ENCODE measurements around the gene RBFOX2. TPM values are rescaled to one million over a fixed set of nuclear protein-coding genes. Genes with fewer than 3 reads are reported as not detected.

The RBFOX2 gene
- total RNA-seq, 5 donors from 2014 or later (not counting 1 experiment from before 2014, with no cell fraction given): 0.73 to 1.5 (median 1.4) TPM

- WGBS (ENCODE audit: insufficient coverage): 92% methylated on average over 11 of the region's 12 CpGs
- ATAC-seq (replicated peaks in 1 of 4): no peak
- Mint-ChIP-seq H3K4me1 (no peaks in the 10 kb centered on the region), H3K36me3 (no peaks in the 10 kb centered on the region), H3K27me3 (peaks cover under 1 to 4% of the 10 kb centered on the region in 2 donors), H3K9me3 (no peaks in the 10 kb centered on the region), H3K4me3 (no peak overlapping the region), H3K27ac (peak overlapping the region in 1 of 2 donors; percentile 5)
- ChIA-PET POLR2A (no interaction called here), CTCF (no interaction called here)
- Histone ChIP-seq H3K9me3 (no peaks in the 10 kb centered on the region), H3K36me3 (ENCODE audit: control insufficient read depth in 2 of 2, extremely low read depth in 1 of 2, insufficient read depth in 1 of 2, low read length in 1 of 2) (no peaks in the 10 kb centered on the region), H3K4me1 (ENCODE audit: control insufficient read depth in 1 of 2, extremely low read depth in 1 of 2, insufficient read depth in 2 of 2, low read length in 2 of 2) (no peaks in the 10 kb centered on the region), H3K4me3 (ENCODE audit: control insufficient read depth in 1 of 2, extremely low read depth in 1 of 2, low read length in 1 of 2) (no peak overlapping the region), H3K27ac (ENCODE audit: low read length) (no peak overlapping the region), H3K27me3 (replicated peaks in 1 of 2; ENCODE audit: control insufficient read depth in 2 of 2, extremely low read depth in 1 of 2, insufficient read depth in 2 of 2, low read length in 1 of 2) (peaks cover 0 to 16% of the 10 kb centered on the region in 2 experiments)
- no peak for DNase-seq
Measured at GRCh38 chr22:35736701-35737100, 291.9 kb downstream of the RBFOX2 start.

GRCh38 chr22:35736166-35736565 lies 292.5 kb downstream of the RBFOX2 start:
- Histone ChIP-seq H3K4me3 (ENCODE audit: control insufficient read depth in 1 of 2, extremely low read depth in 1 of 2, low read length in 1 of 2) (no peak overlapping the region), H3K27me3 (replicated peaks in 1 of 2; ENCODE audit: control insufficient read depth in 2 of 2, extremely low read depth in 1 of 2, insufficient read depth in 2 of 2, low read length in 1 of 2) (peaks cover 0 to 19% of the 10 kb centered on the region in 2 experiments), H3K27ac (ENCODE audit: low read length) (no peak overlapping the region), H3K9me3 (no peaks in the 10 kb centered on the region), H3K4me1 (ENCODE audit: control insufficient read depth in 1 of 2, extremely low read depth in 1 of 2, insufficient read depth in 2 of 2, low read length in 2 of 2) (no peaks in the 10 kb centered on the region), H3K36me3 (ENCODE audit: control insufficient read depth in 2 of 2, extremely low read depth in 1 of 2, insufficient read depth in 1 of 2, low read length in 1 of 2) (no peaks in the 10 kb centered on the region)
- Mint-ChIP-seq H3K4me1 (no peaks in the 10 kb centered on the region), H3K9me3 (no peaks in the 10 kb centered on the region), H3K36me3 (no peaks in the 10 kb centered on the region), H3K4me3 (no peak overlapping the region), H3K27me3 (peaks cover 4 to 8% of the 10 kb centered on the region in 2 donors), H3K27ac (no peak overlapping the region)
- no CpG with 5 or more reads among the region's 5 CpGs for WGBS (ENCODE audit: insufficient coverage)
- POLR2A ChIA-PET: no interaction called here
- CTCF ChIA-PET: no interaction called here
- DNase-seq (no peak), ATAC-seq (replicated peaks in 1 of 4) (no peak)

- no peaks in the 10 kb centered on the region for H3K4me1 Mint-ChIP-seq
- ATAC-seq (replicated peaks in 1 of 4) (no peak), DNase-seq (no peak)
- H3K27me3 ChIP-seq (replicated peaks in 1 of 2; ENCODE audit: control insufficient read depth in 2 of 2, extremely low read depth in 1 of 2, insufficient read depth in 2 of 2, low read length in 1 of 2): peaks cover 0 to 19% of the 10 kb centered on the region in 2 experiments
- H3K9me3 Mint-ChIP-seq: no peaks in the 10 kb centered on the region
- CTCF ChIA-PET: no interaction called here
- H3K36me3 ChIP-seq (ENCODE audit: control insufficient read depth in 2 of 2, extremely low read depth in 1 of 2, insufficient read depth in 1 of 2, low read length in 1 of 2): no peaks in the 10 kb centered on the region
- H3K27ac ChIP-seq (ENCODE audit: low read length): no peak overlapping the region
- H3K4me1 ChIP-seq (ENCODE audit: control insufficient read depth in 1 of 2, extremely low read depth in 1 of 2, insufficient read depth in 2 of 2, low read length in 2 of 2): no peaks in the 10 kb centered on the region
- H3K36me3 Mint-ChIP-seq: no peaks in the 10 kb centered on the region
- no peak overlapping the region for H3K4me3 Mint-ChIP-seq
- POLR2A ChIA-PET: no interaction called here
- H3K9me3 ChIP-seq: no peaks in the 10 kb centered on the region
- WGBS (ENCODE audit: insufficient coverage): 67% methylated on average over 1 of the region's 1 CpG
- peaks cover 4 to 11% of the 10 kb centered on the region in 2 donors for H3K27me3 Mint-ChIP-seq
- H3K27ac Mint-ChIP-seq: no peak overlapping the region
- H3K4me3 ChIP-seq (ENCODE audit: control insufficient read depth in 1 of 2, extremely low read depth in 1 of 2, low read length in 1 of 2): no peak overlapping the region
Measured at GRCh38 chr22:35735542-35735941, 293.1 kb downstream of the RBFOX2 start.

GRCh38 chr22:35734517-35734827 lies 294.2 kb downstream of the RBFOX2 start:
- H3K27me3 Mint-ChIP-seq: peaks cover 4 to 11% of the 10 kb centered on the region in 2 donors
- H3K4me3 ChIP-seq (ENCODE audit: control insufficient read depth in 1 of 2, extremely low read depth in 1 of 2, low read length in 1 of 2): no peak overlapping the region
- ChIA-PET CTCF (no interaction called here), POLR2A (no interaction called here)
- no peaks in the 10 kb centered on the region for H3K4me1 Mint-ChIP-seq
- no peak overlapping the region for H3K4me3 Mint-ChIP-seq
- ATAC-seq (replicated peaks in 1 of 4) (no peak), DNase-seq (no peak)
- H3K27ac ChIP-seq (ENCODE audit: low read length): no peak overlapping the region
- no peaks in the 10 kb centered on the region for H3K4me1 ChIP-seq (ENCODE audit: control insufficient read depth in 1 of 2, extremely low read depth in 1 of 2, insufficient read depth in 2 of 2, low read length in 2 of 2)
- no peaks in the 10 kb centered on the region for H3K9me3 ChIP-seq
- peaks cover 0 to 19% of the 10 kb centered on the region in 2 experiments for H3K27me3 ChIP-seq (replicated peaks in 1 of 2; ENCODE audit: control insufficient read depth in 2 of 2, extremely low read depth in 1 of 2, insufficient read depth in 2 of 2, low read length in 1 of 2)
- no peak overlapping the region for H3K27ac Mint-ChIP-seq
- no peaks in the 10 kb centered on the region for H3K36me3 ChIP-seq (ENCODE audit: control insufficient read depth in 2 of 2, extremely low read depth in 1 of 2, insufficient read depth in 1 of 2, low read length in 1 of 2)
- no peaks in the 10 kb centered on the region for H3K9me3 Mint-ChIP-seq
- WGBS (ENCODE audit: insufficient coverage): 90% methylated on average over 2 of the region's 7 CpGs
- H3K36me3 Mint-ChIP-seq: no peaks in the 10 kb centered on the region

GRCh38 chr22:35733791-35734516 lies 294.7 kb downstream of the RBFOX2 start:
- no peaks in the 10 kb centered on the region for H3K36me3 Mint-ChIP-seq
- no peaks in the 10 kb centered on the region for H3K36me3 ChIP-seq (ENCODE audit: control insufficient read depth in 2 of 2, extremely low read depth in 1 of 2, insufficient read depth in 1 of 2, low read length in 1 of 2)
- 93% methylated on average over 5 of the region's 7 CpGs for WGBS (ENCODE audit: insufficient coverage)
- no peaks in the 10 kb centered on the region for H3K9me3 Mint-ChIP-seq
- H3K4me3 Mint-ChIP-seq: no peak overlapping the region
- CTCF ChIA-PET: no interaction called here
- no peaks in the 10 kb centered on the region for H3K4me1 ChIP-seq (ENCODE audit: control insufficient read depth in 1 of 2, extremely low read depth in 1 of 2, insufficient read depth in 2 of 2, low read length in 2 of 2)
- ATAC-seq (replicated peaks in 1 of 4) (no peak), DNase-seq (no peak)
- H3K4me1 Mint-ChIP-seq: no peaks in the 10 kb centered on the region
- no peak overlapping the region for H3K27ac Mint-ChIP-seq
- H3K27ac ChIP-seq (ENCODE audit: low read length): no peak overlapping the region
- H3K27me3 Mint-ChIP-seq: peaks cover 5 to 11% of the 10 kb centered on the region in 2 donors
- no peaks in the 10 kb centered on the region for H3K9me3 ChIP-seq
- peaks cover 0 to 19% of the 10 kb centered on the region in 2 experiments for H3K27me3 ChIP-seq (replicated peaks in 1 of 2; ENCODE audit: control insufficient read depth in 2 of 2, extremely low read depth in 1 of 2, insufficient read depth in 2 of 2, low read length in 1 of 2)
- H3K4me3 ChIP-seq (ENCODE audit: control insufficient read depth in 1 of 2, extremely low read depth in 1 of 2, low read length in 1 of 2): no peak overlapping the region
- POLR2A ChIA-PET: no interaction called here

- Mint-ChIP-seq H3K36me3 (no peaks in the 10 kb centered on the region), H3K9me3 (no peaks in the 10 kb centered on the region), H3K4me3 (no peak overlapping the region), H3K27ac (no peak overlapping the region), H3K4me1 (no peaks in the 10 kb centered on the region), H3K27me3 (peaks cover 5 to 11% of the 10 kb centered on the region in 2 donors)
- no peak overlapping the region for H3K4me3 ChIP-seq (ENCODE audit: control insufficient read depth in 1 of 2, extremely low read depth in 1 of 2, low read length in 1 of 2)
- no peaks in the 10 kb centered on the region for H3K4me1 ChIP-seq (ENCODE audit: control insufficient read depth in 1 of 2, extremely low read depth in 1 of 2, insufficient read depth in 2 of 2, low read length in 2 of 2)
- ChIA-PET POLR2A (no interaction called here), CTCF (no interaction called here)
- 84% methylated on average over 9 of the region's 10 CpGs for WGBS (ENCODE audit: insufficient coverage)
- H3K27ac ChIP-seq (ENCODE audit: low read length): no peak overlapping the region
- no peaks in the 10 kb centered on the region for H3K9me3 ChIP-seq
- no peak for DNase-seq
- peaks cover 0 to 19% of the 10 kb centered on the region in 2 experiments for H3K27me3 ChIP-seq (replicated peaks in 1 of 2; ENCODE audit: control insufficient read depth in 2 of 2, extremely low read depth in 1 of 2, insufficient read depth in 2 of 2, low read length in 1 of 2)
- no peak for ATAC-seq (replicated peaks in 1 of 4)
- no peaks in the 10 kb centered on the region for H3K36me3 ChIP-seq (ENCODE audit: control insufficient read depth in 2 of 2, extremely low read depth in 1 of 2, insufficient read depth in 1 of 2, low read length in 1 of 2)
Measured at GRCh38 chr22:35733036-35733435, 295.6 kb downstream of the RBFOX2 start.

GRCh38 chr22:35732116-35732515 lies 296.5 kb downstream of the RBFOX2 start:
- H3K27me3 ChIP-seq (replicated peaks in 1 of 2; ENCODE audit: control insufficient read depth in 2 of 2, extremely low read depth in 1 of 2, insufficient read depth in 2 of 2, low read length in 1 of 2): peaks cover 0 to 22% of the 10 kb centered on the region in 2 experiments
- POLR2A ChIA-PET: no interaction called here
- H3K9me3 Mint-ChIP-seq: no peaks in the 10 kb centered on the region

More at GRCh38 chr22:35732116-35732515, 296.5 kb downstream of the RBFOX2 start:
- Histone ChIP-seq H3K36me3 (ENCODE audit: control insufficient read depth in 2 of 2, extremely low read depth in 1 of 2, insufficient read depth in 1 of 2, low read length in 1 of 2) (no peaks in the 10 kb centered on the region), H3K4me1 (ENCODE audit: control insufficient read depth in 1 of 2, extremely low read depth in 1 of 2, insufficient read depth in 2 of 2, low read length in 2 of 2) (no peaks in the 10 kb centered on the region), H3K27ac (ENCODE audit: low read length) (no peak overlapping the region), H3K4me3 (ENCODE audit: control insufficient read depth in 1 of 2, extremely low read depth in 1 of 2, low read length in 1 of 2) (no peak overlapping the region), H3K9me3 (no peaks in the 10 kb centered on the region)
- Mint-ChIP-seq H3K4me3 (no peak overlapping the region), H3K27ac (no peak overlapping the region), H3K27me3 (peaks cover 5 to 6% of the 10 kb centered on the region in 2 donors), H3K4me1 (no peaks in the 10 kb centered on the region), H3K36me3 (no peaks in the 10 kb centered on the region)
- ATAC-seq (replicated peaks in 1 of 4) (no peak), DNase-seq (no peak)
- 92% methylated on average over 9 of the region's 9 CpGs for WGBS (ENCODE audit: insufficient coverage)
- CTCF ChIA-PET: no interaction called here

Measured in T-cell (primary cell).